HG03342 (cell line): ENCODE measurements around the gene AKT3.
"Not testable (repeated sequence)": the region's sequence is repeated elsewhere in the genome, so short reads cannot be mapped to it uniquely, and the experiment has no call there.

ENCODE experiments used
- ATAC-seq: cut with Tn5 transposase; IDR thresholded peaks from one replicate; pipeline ENCODE4 v1.9.1; 2021; ENCODE audit warnings: mild to moderate bottlenecking, moderate library complexity; ENCODE audit not compliant: unreplicated experiment

AKT3 gene

DNA sequence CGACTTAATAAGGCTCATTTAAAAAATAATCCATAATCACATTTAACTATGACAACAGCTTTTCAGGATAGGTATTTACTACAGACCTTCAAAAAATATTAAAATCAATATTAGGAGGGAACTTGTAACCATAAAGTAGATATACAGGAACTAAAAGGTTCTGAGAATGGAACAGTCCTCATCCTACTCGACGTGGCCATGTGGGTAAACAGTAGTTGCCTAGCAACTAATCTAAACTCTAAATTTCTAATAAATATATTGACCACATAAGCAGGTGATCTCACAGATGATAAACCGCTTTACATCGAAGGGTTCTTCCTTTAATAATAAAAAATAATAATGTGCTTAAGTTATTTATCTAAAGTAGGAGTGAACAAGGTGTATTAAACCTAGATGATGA lies 7.9 kb downstream of the AKT3 start:
- no peak for ATAC-seq

DNA sequence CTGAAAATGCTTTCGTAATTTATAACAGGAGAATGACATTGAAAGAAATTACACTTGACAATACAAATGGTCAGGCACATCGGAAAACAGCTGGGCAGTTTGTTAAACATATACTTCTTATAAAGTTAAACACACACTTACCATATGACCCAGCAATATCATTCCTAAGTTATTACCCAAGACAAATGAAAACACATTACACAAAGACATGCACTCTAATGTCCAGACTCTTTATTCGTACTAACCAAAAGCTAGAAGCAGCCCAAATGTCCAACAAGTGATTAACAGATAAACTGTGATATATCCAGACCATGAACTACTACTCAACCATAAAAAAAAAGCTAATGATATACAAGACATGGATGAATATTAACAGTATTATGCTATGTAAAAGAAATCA lies 8.5 kb downstream of the AKT3 start:
- no peak for ATAC-seq

DNA sequence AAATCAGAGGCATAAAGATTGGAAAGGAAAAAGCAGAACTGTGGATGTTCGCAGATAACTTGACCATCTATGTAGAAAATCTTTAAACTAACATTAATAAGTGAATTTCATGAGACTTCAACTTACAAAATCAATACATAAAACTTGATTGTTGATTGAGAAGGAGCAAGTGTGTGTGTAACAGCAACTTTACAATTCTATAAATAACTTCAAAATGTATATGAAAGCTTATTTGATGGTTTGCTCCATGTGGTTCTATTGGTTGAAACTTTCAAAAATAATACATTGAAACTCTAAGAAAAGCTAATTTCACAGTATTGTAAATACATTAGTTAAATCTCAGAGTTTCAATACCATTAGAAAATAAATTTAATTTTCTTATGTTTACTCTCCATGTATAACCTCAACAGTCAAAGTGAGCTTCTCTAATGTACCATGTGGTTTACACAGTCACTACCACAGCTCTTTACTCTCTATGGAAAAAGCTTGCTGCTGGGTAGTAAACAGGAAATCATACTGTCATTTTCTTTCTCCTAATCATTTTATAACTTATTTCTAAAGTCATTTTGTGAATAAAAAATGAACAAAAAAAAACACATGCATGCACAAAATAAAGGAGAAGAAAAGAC lies 12.0 kb downstream of the AKT3 start:
- ATAC-seq, result peak; percentile 80

GRCh38 chr1:243834130-243834529 lies 15.9 kb downstream of the AKT3 start:
- ATAC-seq, result no peak

GRCh38 chr1:243831463-243831862 lies 18.6 kb downstream of the AKT3 start:
- ATAC-seq, result no peak

GRCh38 chr1:243827206-243827605 lies 22.8 kb downstream of the AKT3 start:
- no peak for ATAC-seq

DNA sequence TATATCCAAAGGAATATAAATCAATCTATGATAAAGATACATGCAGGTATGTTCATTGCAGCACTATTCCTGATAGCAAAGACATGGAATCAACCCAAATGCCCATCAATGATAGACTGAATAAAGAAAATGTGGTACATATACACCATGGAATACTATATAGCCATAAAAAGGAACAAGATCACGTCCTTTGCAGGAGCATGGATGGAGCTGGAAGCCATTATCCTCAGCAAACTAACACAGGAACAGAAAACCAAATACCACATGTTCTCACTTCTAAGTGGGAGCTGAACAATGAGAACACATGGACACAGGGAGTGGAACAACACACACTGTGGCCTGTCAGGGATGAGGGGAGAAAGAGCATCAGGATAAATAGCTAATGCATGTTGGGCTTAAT lies 25.1 kb downstream of the AKT3 start:
- not testable (repeated sequence) for ATAC-seq

- ATAC-seq, result no peak
Observed at GRCh38 chr1:243821177-243821680, 28.8 kb downstream of the AKT3 start.

DNA sequence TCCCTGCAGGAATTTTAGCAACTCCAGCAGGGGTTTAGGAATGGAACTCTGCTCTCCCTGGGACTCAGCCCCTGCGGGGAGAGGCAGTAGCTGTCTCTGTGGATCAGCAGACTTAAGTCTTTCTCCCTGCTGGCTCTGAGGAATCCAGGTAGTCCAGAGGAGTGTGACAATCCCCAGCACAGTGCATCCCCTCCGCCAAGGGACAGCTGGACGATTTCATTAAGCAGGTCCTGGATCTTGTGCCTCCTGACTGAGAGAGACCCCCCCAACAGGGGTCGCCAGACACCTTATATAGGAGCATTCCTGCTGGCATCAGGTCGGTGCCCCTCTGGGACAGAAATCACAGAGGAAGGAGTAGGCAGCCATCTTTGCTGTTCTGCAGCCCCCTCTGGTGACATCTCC lies 30.6 kb downstream of the AKT3 start:
- ATAC-seq, result no peak

GRCh38 chr1:243818978-243819377 lies 31.1 kb downstream of the AKT3 start:
- ATAC-seq, result no peak

- ATAC-seq, result no peak
Observed at GRCh38 chr1:243814718-243815117, 35.3 kb downstream of the AKT3 start.

DNA sequence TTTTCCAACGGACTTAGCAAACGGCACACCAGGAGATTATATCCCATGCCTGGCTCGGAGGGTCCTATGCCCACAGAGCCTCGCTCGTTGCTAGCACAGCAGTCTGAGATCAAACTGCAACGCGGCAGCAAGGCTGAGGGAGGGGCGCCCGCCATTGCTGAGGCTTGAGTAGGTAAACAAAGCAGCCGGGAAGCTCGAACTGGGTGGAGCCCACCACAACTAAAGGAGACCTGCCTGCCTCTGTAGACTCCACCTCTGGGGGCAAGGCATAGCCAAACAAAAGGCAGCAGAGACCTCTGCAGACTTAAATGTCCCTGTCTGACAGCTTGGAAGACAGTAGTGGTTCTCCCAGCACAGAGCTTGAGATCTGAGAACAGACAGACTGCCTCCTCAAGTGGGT lies 42.7 kb downstream of the AKT3 start:
- not testable (repeated sequence) for ATAC-seq

- no peak for ATAC-seq
Observed at GRCh38 chr1:243806310-243806709, 43.7 kb downstream of the AKT3 start.

DNA sequence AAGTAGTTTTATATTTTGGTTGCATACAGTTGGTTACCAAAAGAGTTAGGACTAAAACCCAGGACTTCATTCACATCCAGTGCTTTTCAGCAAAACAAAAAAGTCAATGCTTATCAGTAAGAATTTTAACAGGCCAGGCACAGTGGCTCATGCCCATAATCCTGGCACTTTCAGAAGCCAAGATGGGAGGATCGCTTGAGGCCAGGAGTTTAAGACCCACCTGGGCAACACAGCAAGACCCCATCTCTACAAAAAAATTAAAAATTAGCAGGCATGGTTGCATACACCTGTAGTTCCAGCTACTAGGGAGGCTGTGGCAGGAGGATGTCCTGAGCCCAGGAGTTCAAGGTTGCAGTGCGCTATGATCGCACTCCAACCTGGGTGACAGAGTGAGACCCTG lies 47.3 kb downstream of the AKT3 start:
- ATAC-seq, result no peak

DNA sequence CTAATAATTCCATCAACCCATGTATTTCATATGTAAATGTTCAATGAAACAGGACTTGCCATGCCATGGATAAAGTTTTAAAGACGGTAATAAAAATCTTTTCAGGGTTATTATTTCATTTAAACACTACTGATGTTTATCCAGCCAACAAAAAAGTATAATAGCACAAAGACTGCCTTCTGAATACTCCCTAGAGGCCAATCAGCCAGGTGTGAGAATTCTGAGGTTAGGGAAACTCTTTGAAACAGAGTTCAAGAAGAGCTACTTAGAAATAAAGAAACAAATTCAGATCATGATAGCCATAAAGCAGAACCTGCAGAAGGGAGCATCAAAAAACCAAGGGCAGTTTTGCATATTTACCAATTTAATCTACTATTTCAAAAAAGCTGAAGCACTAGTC lies 48.7 kb downstream of the AKT3 start:
- no peak for ATAC-seq

DNA sequence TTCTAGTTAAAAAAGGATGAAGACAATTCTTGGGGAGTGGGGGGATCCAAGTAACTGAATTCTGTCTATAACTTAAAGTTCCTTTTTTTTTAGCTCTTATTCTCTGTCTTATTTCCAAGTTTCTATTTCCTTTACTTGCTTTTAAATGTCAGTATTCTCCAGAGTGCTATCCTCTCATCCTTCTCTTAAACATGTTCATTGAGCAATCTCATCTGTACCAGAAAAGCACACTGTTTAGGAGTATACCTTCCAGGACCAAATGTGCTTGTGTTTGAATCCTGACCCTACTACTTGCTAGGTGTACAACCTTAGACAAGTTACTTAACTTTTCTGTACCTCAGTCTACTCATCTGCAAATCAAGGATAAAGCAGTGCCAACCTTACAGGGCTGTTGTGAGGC lies 50.1 kb downstream of the AKT3 start:
- no peak for ATAC-seq

- no peak for ATAC-seq
Observed at GRCh38 chr1:243798726-243799125, 51.3 kb downstream of the AKT3 start.

DNA sequence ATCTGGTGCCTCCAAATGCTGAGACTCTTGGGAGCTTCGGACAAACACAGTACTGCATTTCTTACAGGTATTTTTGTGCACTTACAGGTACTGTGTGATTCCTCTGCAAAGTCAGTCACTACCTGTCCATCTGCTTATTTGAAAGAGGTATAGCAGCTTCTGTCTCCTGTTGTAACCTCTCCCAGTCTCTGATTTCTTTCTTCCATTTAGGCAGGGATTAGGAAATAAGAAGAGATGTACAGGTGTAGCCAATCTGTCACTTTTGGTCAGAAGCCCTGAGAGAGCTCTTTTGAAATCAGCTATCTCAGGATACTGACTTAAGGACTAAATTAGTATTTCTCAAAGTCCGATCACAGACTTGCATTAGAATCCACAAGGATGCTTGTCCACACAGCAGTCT lies 54.0 kb downstream of the AKT3 start:
- ATAC-seq, result no peak

GRCh38 chr1:243793298-243793697 lies 56.7 kb downstream of the AKT3 start:
- ATAC-seq, result no peak

GRCh38 chr1:243792891-243793290 lies 57.2 kb downstream of the AKT3 start:
- no peak for ATAC-seq

- ATAC-seq, result no peak
Observed at GRCh38 chr1:243792401-243792800, 57.6 kb downstream of the AKT3 start.

DNA sequence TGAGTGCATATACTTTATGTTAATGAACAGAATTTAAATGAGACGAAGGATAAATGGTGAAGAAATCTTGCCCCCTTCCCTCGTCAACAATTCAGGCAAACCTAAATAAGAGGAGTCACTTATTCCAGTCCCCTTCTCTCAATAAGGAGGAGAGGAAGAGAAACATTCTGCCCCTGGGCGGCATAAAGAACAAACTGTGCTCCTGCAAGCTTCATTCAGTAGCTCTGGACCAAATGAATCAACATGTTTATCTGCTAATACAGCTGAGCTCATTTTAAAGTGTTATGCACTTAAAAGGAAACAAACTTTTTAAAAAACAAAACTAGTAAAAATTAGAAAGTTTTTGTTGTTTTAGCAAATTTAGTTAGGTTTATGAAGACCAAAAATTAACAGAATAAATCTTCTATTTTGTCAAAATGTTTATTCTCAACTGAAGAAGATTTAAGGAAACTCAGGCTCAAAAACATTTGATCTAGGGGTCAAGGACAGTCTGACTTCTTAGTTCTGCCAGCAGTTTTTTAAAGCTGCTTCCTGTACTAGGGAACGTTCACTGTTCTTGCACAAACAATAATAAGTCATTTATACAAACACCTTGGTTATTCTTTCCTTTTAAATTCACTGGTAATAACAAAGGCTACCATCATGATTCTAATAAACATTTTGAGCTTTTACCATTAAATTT lies 58.3 kb downstream of the AKT3 start:
- no peak for ATAC-seq

GRCh38 chr1:243790404-243790803 lies 59.6 kb downstream of the AKT3 start:
- ATAC-seq, result no peak
